Right cardiac atrium (tissue), 5 donors: ENCODE results near the gene ZEB1. TPM values are rescaled to one million over a fixed set of nuclear protein-coding genes. Genes with fewer than 3 reads are reported as not detected.

Source experiments
- ATAC-seq, 2 donors: fragments of 200-7000 bp; cut with Tn5 transposase; one replicate each; pipeline versions ENCODE4 v1.8.0 to v1.9.1; 2020; ENCODE audit warnings: moderate library complexity in 2 of 2, mild to moderate bottlenecking in 1 of 2
- DNase-seq, 3 donors: peaks; one replicate each; pipeline ENCODE4 v3.0.0-alpha.2; 2020
- H3K27ac ChIP-seq: one replicate; pipeline ENCODE4 v1.5.1; 2013; ENCODE audit warnings: mild to moderate bottlenecking, low read length, control low read depth, moderate library complexity
- H3K27me3 ChIP-seq: one replicate; pipeline ENCODE4 v1.6.1; 2013; ENCODE audit not compliant: control insufficient read depth, insufficient read depth
- H3K4me1 ChIP-seq: one replicate; pipeline ENCODE4 v1.6.1; 2013; ENCODE audit warnings: low read length; ENCODE audit not compliant: control insufficient read depth, insufficient read depth
- H3K4me3 ChIP-seq: one replicate; pipeline ENCODE4 v1.5.1; 2013; ENCODE audit warnings: low read length, control low read depth
- H3K9me3 ChIP-seq: one replicate; pipeline ENCODE4 v1.6.1; 2013; ENCODE audit warnings: low read length; ENCODE audit not compliant: control insufficient read depth
- WGBS: extraction: QIAGEN DNeasy Blood & Tissue Kit; methylation state at CpG from one replicate; pipeline ENCODE4 v1.1.7; 2013; 5-methylcytosine and 5-hydroxymethylcytosine counted together
- intact Hi-C, 4 donors: fragments of 100-400 bp; cut with DNase I; formaldehyde crosslinking; loops; one replicate each; pipeline versions ENCODE4 v1.11.0 to v1.14.0; 2022 to 2023
- long read RNA-seq, 4 donors: library from polyadenylated mRNA; unstranded; transcript quantifications; one replicate each; pipeline ENCODE4 v2.0.0, GENCODE V29; 2020 to 2021
- polyA plus RNA-seq: library from polyadenylated mRNA; stranded (reverse); fragments of 200-250 nt; gene quantifications from one replicate; pipeline ENCODE4 v1.2.3, GENCODE V29; 2013
- total RNA-seq, 4 donors: library from RNA; stranded (reverse); fragmentation: NEBNext Ultra II Directional; extraction: Animal tissue kit (Norgen Biotek cat#: 25700); gene quantifications; one replicate each; pipeline ENCODE4 v1.2.1, GENCODE V29; 2021
- donor health status: healthy with polysubstance abuse.
- donor health status: DM: no; HTN: yes; CAD: no.
- donor health status: DM: no; HTN: no; CAD: no.
- donor health status: DM: no; HTN: yes; CAD: no; lungs with severe emphysema.
- donor health status: DM: yes; HTN: yes; CAD: no.

Gene ZEB1
- total RNA-seq (10 to 100 TPM; 64.9 to 72.8 (median 69.2) TPM), polyA plus RNA-seq (13.9 TPM)
- long read RNA-seq, donor 1, full-length matches to known transcripts, result 13 of 39 reads
- long read RNA-seq, donor 1, partial matches to known transcripts, result 20 of 39 reads
- long read RNA-seq, donor 1, other reads (novel, unspliced or antisense), result 6 of 39 reads
- long read RNA-seq, donor 2, full-length matches to known transcripts, result 9 of 12 reads
- long read RNA-seq, donor 2, partial matches to known transcripts, result 2 of 12 reads
- long read RNA-seq, donor 2, other reads (novel, unspliced or antisense), result 1 of 12 reads
- long read RNA-seq, donor 3, full-length matches to known transcripts, result 78 of 180 reads
- long read RNA-seq, donor 3, partial matches to known transcripts, result 75 of 180 reads
- long read RNA-seq, donor 3, other reads (novel, unspliced or antisense), result 27 of 180 reads
- long read RNA-seq, donor 4, full-length matches to known transcripts, result 12 of 18 reads
- long read RNA-seq, donor 4, partial matches to known transcripts, result 5 of 18 reads
- long read RNA-seq, donor 4, other reads (novel, unspliced or antisense), result 1 of 18 reads

DNA sequence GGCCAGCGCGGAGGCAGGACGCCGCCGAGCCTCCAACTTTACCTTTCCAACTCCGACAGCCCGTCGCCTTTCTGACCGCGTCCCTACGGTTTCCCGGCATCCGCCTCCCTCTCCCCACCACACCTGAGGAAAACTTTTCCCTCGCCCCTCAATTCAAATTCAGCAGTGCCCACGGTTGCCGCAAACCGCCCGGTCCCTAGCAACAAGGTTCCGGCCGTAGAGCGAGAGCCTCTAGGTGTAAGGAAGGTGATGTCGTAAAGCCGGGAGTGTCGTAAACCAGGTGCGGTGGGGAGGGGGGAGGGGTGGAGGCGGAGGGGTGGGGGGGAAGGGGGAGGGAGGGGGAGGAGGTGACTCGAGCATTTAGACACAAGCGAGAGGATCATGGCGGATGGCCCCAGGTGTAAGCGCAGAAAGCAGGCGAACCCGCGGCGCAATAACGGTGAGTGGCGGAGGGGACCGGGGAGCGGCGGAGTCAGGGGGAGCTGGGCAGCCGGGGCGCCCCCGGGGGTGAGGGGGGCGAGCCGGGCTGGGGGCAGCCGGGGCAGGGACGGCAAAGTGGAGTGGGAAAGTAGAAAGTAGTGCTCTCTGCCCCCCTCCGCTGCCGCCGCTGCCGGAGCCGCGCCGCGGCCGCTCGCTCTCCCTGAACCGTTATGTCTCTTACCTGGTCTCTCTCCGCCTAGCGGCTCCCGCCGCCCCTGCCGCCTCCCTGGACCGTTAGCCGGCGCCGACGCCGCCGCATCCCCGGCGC is at the start of gene ZEB1:
ZEB1 (plus strand) TSS at position 363 of the 748 bp plus-strand sequence; CDS start at position 382, 19 bp downstream.
- no peaks in the 10 kb centered on the region for H3K27me3 ChIP-seq
- H3K4me1 ChIP-seq, result no peaks in the 10 kb centered on the region
- DNase-seq, result peak; percentile 90 to 93 (median 91)
- ATAC-seq, result peak; percentile 78
- H3K9me3 ChIP-seq, result no peaks in the 10 kb centered on the region
- peak within 1 kb of the TSS; percentile 96 for H3K4me3 ChIP-seq
- WGBS, result under 1% methylated on average over 71 of the region's 71 CpGs
- intact Hi-C loops, result loop anchor here in 3 of 4 donors (5.0 to 10.0 kb wide), 4 partner anchors 184 to 537 kb away; partner anchors contain the start of gene ZNF438 (in 1 of the 3)
- peak within 1 kb of the TSS; percentile 100 for H3K27ac ChIP-seq

DNA sequence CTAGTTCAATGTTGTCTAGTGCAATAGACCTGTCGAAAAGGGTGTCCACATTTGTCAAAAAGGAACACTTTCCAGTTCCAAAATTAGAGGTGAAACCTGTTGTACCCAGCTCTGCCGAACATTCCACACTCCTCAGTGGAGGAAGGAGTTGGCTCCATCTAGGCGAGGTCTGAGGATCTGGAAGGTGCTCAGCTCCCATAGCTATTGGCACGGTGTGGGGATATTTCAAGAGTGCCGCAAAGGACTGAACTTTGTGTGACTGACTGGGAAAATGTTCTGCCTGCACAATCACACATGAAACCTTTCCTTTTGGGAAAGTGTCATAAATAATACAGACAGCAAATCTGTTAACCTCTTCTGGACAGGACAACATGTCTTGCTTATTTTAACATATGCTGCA is 48.1 kb upstream of the ZEB1 start:
- Histone ChIP-seq H3K4me1 (no peaks in the 10 kb centered on the region), H3K27me3 (no peaks in the 10 kb centered on the region), H3K9me3 (no peaks in the 10 kb centered on the region), H3K4me3 (no peak overlapping the region), H3K27ac (no peak overlapping the region)
- intact Hi-C loops, result no loop called here
- 74% methylated on average over 5 of the region's 5 CpGs for WGBS
- ATAC-seq (peak in 1 of 2 donors; percentile 82), DNase-seq (no peak)

DNA sequence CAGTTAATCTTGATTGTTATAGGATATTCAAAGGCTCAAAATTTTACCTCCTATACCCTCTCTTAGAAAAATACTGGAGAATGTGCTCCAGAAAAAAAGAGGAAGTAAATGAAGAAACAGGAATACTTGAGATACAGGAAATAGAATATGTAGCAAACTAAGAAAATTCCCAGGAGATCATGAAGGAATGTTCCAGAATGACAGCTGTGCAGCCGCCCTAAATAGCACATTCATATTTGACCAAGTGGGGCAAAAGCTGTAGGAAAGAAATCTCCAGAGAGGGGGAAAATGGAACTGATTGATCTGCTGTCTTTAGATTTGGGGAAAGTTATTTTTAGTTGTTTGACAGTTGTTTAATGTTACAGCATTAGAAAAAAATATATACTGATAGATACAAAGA is 46.2 kb upstream of the ZEB1 start:
- no peak overlapping the region for H3K4me3 ChIP-seq
- intact Hi-C loops, result no loop called here
- DNase-seq (no peak), ATAC-seq (no peak)
- no peak overlapping the region for H3K27ac ChIP-seq
- H3K4me1 ChIP-seq, result peaks cover 2% of the 10 kb centered on the region
- no peaks in the 10 kb centered on the region for H3K9me3 ChIP-seq
- H3K27me3 ChIP-seq, result no peaks in the 10 kb centered on the region
- 57% methylated on average over 1 of the region's 1 CpG for WGBS

DNA sequence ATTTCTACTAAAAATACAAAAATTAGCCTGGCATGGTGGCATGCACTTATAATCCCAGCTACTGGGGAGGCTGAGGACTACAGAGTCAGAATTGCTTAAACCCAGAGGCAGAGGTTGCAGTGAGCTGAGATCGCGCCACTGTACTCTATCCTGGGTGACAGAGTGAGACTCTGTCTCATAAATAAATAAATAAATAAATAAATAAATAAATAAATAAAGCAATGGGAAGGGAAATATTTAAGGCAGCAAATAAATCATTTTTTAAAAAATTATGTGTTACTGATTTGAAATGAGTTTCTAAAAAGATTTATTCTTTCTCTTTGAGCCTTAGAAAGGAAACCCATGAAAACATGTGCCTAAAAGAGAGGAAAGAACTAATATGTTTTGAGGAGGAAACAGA is 45.2 kb upstream of the ZEB1 start:
- no peak overlapping the region for H3K4me3 ChIP-seq
- WGBS, result 99% methylated on average over 2 of the region's 2 CpGs
- intact Hi-C loops, result no loop called here
- no peaks in the 10 kb centered on the region for H3K27me3 ChIP-seq
- H3K9me3 ChIP-seq, result no peaks in the 10 kb centered on the region
- H3K4me1 ChIP-seq, result peaks cover 5% of the 10 kb centered on the region
- DNase-seq (no peak), ATAC-seq (no peak)
- no peak overlapping the region for H3K27ac ChIP-seq

DNA sequence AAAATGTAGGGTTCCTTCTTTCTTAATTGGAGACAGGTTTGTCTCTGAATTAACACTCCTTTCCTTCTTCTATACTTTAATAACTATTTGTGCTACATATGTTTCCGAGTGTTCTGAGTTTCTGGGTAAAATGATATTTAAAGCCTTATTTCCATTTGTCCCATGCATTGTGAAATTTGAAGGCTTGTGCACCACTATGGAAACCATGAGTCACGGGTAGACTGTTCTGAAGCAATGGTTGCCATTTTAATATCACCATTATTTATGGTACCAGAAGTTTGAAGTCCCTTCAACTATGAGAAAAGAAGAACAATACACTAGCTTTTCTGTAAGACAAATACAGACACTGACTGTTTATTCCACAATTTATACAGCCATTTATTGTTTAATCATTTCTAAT is 44.7 kb upstream of the ZEB1 start:
- intact Hi-C loops, result no loop called here
- DNase-seq, result no peak
- Histone ChIP-seq H3K4me3 (no peak overlapping the region), H3K27ac (no peak overlapping the region), H3K9me3 (no peaks in the 10 kb centered on the region), H3K4me1 (peaks cover 5% of the 10 kb centered on the region), H3K27me3 (no peaks in the 10 kb centered on the region)
- 96% methylated on average over 2 of the region's 2 CpGs for WGBS
- ATAC-seq, result no peak

DNA sequence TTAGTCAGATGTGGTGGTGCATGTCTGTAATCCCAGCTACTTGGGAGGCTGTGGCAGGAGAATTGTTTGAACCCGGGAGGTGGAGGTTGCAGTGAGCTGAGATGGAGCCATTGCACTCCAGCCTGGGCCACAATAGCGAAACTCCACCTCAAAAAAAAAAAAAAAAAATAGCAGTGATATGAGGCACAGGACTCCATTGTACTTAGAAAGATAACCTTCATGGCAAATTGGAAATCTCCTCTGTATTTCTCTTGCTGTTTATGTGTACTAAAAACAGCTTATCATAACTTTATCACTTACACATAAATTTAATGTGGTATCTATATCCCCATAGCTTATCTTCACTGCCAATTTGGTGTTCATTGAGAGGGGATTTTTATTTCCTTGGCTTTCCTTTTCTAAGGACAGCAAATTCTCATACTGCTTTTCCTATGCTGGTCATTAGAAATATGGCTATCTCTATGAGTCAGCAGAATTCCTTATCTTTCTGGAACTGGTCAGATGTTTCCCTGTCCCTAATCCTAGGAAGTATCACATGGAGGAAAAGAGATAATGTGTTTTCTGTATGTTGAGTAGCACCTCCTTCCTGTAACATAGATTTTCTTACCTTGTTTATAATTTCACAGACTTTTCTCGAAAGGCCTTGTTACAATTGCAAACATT is 40.6 kb upstream of the ZEB1 start:
- no peak overlapping the region for H3K4me3 ChIP-seq
- H3K27ac ChIP-seq, result no peak overlapping the region
- H3K4me1 ChIP-seq, result peaks cover 5% of the 10 kb centered on the region
- peak; percentile 41 to 87 for ATAC-seq
- DNase-seq, result no peak
- 82% methylated on average over 3 of the region's 3 CpGs for WGBS
- no peaks in the 10 kb centered on the region for H3K9me3 ChIP-seq
- intact Hi-C loops, result no loop called here
- no peaks in the 10 kb centered on the region for H3K27me3 ChIP-seq

DNA sequence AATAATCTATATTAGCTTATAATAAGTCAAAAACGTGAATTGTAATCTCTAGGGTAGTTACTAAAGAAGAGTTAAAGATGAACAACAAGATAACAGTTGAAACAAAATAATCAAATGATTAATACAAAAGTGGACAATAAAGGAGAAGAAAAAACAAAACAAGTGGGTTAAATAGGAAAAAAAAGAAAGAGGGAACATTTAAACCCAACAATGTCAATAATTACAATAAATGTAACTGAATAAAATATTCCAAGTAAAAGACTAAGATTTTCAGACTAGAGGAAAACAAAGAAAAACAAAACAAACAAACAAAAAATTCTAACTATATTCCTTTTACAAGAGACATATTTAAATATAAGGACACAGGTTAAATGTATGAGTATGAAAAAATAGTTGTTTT is 38.0 kb upstream of the ZEB1 start:
- Histone ChIP-seq H3K4me3 (no peak overlapping the region), H3K27me3 (no peaks in the 10 kb centered on the region), H3K9me3 (no peaks in the 10 kb centered on the region), H3K4me1 (peaks cover 5% of the 10 kb centered on the region), H3K27ac (no peak overlapping the region)
- intact Hi-C loops, result no loop called here
- 72% methylated on average over 1 of the region's 1 CpG for WGBS
- DNase-seq (no peak), ATAC-seq (no peak)

DNA sequence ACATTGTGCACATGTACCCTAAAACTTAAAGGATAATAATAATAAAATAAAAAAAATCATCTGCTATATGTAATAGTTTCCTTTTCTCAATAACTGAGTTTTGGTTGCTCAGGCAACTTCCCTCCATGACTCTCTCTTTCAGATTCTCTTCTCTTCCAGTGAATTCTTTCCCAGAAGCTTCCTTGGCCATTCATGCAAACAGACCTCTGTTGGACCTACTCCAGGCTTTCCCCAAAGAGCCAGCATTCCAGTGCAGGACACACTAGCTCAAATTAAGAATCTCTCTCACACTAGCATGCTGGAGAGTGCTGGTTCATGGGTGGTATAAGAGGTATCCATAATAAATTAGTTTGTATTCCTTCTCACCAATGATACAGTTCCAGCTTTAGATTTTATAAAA is 31.0 kb upstream of the ZEB1 start:
- no peak for ATAC-seq
- Histone ChIP-seq H3K27ac (no peak overlapping the region), H3K9me3 (no peaks in the 10 kb centered on the region)

DNA sequence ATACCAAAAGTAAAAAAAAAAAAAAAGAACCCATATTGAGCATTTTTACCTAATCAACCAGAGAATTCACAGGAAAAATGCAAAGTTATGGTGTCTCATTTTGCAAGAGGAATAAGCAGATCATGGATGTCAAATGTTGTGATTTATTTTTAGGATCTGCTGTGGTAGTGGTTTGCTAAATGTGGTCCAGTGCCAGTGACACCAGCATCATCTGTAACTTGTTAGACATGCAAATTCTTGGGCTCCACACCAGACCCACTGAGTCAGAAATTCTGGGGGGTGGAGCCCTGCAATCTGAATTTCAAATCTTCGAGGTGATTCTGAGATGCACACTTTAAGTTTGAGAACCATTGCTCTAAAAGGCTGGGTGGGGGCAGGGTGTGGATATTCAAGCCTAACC is 30.1 kb upstream of the ZEB1 start:
- Histone ChIP-seq H3K4me3 (no peak overlapping the region), H3K27ac (no peak overlapping the region), H3K27me3 (no peaks in the 10 kb centered on the region), H3K9me3 (no peaks in the 10 kb centered on the region), H3K4me1 (no peaks in the 10 kb centered on the region)
- no peak for ATAC-seq
- 97% methylated on average over 1 of the region's 1 CpG for WGBS
- intact Hi-C loops, result no loop called here
- no peak for DNase-seq

More for the DNA sequence above, 31.0 kb upstream of the ZEB1 start:
- Histone ChIP-seq H3K27me3 (no peaks in the 10 kb centered on the region), H3K4me3 (no peak overlapping the region), H3K4me1 (no peaks in the 10 kb centered on the region)
- intact Hi-C loops, result no loop called here
- no peak for DNase-seq

DNA sequence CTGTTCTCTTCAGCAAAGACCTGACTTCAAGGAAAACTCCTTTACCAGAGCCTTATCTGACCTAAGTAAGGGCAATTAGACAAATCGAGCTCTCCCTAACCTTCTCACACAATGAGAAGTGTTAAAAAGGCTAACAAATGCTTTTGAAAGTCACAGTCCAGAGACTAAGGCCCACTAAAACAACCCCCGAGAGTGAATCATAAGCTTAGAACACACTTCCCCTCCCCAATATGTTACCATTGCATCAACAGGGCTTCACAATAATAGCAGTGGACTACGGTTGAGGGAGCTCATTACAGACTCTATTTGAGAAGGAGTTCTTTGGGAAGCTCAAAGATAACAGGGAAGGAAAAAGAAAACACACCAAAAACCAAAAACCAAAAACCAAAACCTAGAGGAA is 28.6 kb upstream of the ZEB1 start:
- ATAC-seq, result no peak
- WGBS, result 79% methylated on average over 3 of the region's 3 CpGs
- DNase-seq, result no peak
- Histone ChIP-seq H3K4me1 (no peaks in the 10 kb centered on the region), H3K27ac (no peak overlapping the region), H3K9me3 (no peaks in the 10 kb centered on the region), H3K27me3 (no peaks in the 10 kb centered on the region), H3K4me3 (no peak overlapping the region)
- intact Hi-C loops, result no loop called here

DNA sequence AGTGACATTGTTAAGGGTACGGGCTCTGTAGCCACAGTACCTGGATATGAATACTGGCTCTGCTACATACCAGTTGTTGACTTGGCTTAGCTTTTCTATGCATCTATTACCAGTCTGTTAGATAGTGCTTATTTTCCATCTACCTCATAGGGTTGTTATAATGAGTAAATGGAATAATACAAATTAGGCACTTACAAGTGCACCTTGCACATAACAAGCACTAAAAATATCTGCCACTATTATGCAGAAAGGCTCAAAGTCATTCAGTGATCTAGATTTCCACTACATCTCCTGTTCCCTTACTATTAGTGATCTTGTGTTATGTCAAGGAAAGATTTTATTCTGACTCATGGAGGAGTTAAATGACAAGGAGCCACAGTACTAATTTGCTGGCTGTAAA is 27.9 kb upstream of the ZEB1 start:
- Histone ChIP-seq H3K4me1 (no peaks in the 10 kb centered on the region), H3K4me3 (no peak overlapping the region), H3K27me3 (no peaks in the 10 kb centered on the region), H3K27ac (no peak overlapping the region), H3K9me3 (no peaks in the 10 kb centered on the region)
- intact Hi-C loops, result no loop called here
- ATAC-seq (no peak), DNase-seq (no peak)
- WGBS, result 96% methylated on average over 1 of the region's 1 CpG
